T-cell (primary cell): Measurements from ENCODE around the gene KANSL1. TPM values are rescaled to one million over a fixed set of nuclear protein-coding genes. Genes with fewer than 3 reads are reported as not detected.

Experiments
- ATAC-seq, 4 experiments: fragments of 200-7000 bp in 3 of 4; fragments of 150-1000 bp in 1 of 4; cut with Tn5 transposase; replicated peaks in 1 of 4; 1 replicate in 3 of 4; 2 replicates in 1 of 4; pipeline ENCODE4 v1.10.0; 2021; ENCODE audit warnings: moderate library complexity in 3 of 4, mild to moderate bottlenecking in 2 of 4, moderate number of reproducible peaks in 1 of 4
- CTCF ChIA-PET, 2 donors: fragments of 300-600 bp; sonication (Branson Sonifier 250); formaldehyde crosslinking; loops; one replicate each; lab custom pipeline; 2022; ENCODE audit warnings: antibody characterized with exemption in 2 of 2; lab: Charles Lee
- POLR2A ChIA-PET, 2 donors: fragments of 300-600 bp; sonication (Branson Sonifier 250); formaldehyde crosslinking; loops; one replicate each; lab custom pipeline; 2022; ENCODE audit warnings: antibody characterized with exemption in 2 of 2; lab: Charles Lee
- DNase-seq, 35 experiments: peaks; one replicate each; pipeline versions ENCODE4 v3.0.0 to v3.0.0-alpha.2; 2013 to 2023
- H3K27ac ChIP-seq: one replicate; pipeline ENCODE4 v1.5.1; 2013; ENCODE audit warnings: low read length
- H3K27me3 ChIP-seq, 2 experiments: replicated peaks in 1 of 2; 1 replicate in 1 of 2; 2 replicates in 1 of 2; pipeline versions ENCODE4 v1.6.1 to v1.7.0; 2013; ENCODE audit warnings: low read length in 1 of 2, mixed read lengths in 1 of 2; ENCODE audit not compliant: control insufficient read depth in 2 of 2, insufficient read depth in 2 of 2; ENCODE audit errors: extremely low read depth in 1 of 2
- H3K36me3 ChIP-seq, 2 donors: 1 replicate in 1 of 2; 2 replicates in 1 of 2; pipeline versions ENCODE4 v1.6.1 to v1.7.0; 2013; ENCODE audit warnings: low read length in 1 of 2; ENCODE audit not compliant: control insufficient read depth in 2 of 2, insufficient read depth in 1 of 2; ENCODE audit errors: extremely low read depth in 1 of 2
- H3K4me1 ChIP-seq, 2 experiments: 1 replicate in 1 of 2; 2 replicates in 1 of 2; pipeline versions ENCODE4 v1.6.1 to v1.7.0; 2013; ENCODE audit warnings: low read length in 2 of 2, mixed read lengths in 1 of 2; ENCODE audit not compliant: insufficient read depth in 2 of 2, control insufficient read depth in 1 of 2; ENCODE audit errors: extremely low read depth in 1 of 2
- H3K4me3 ChIP-seq, 2 donors: 1 replicate in 1 of 2; 2 replicates in 1 of 2; pipeline versions ENCODE4 v1.5.1 to v1.7.0; 2013; ENCODE audit warnings: mild to moderate bottlenecking in 2 of 2, low read length in 1 of 2, moderate library complexity in 1 of 2; ENCODE audit not compliant: control insufficient read depth in 1 of 2; ENCODE audit errors: extremely low read depth in 1 of 2
- H3K9me3 ChIP-seq: 2 replicates; pipeline ENCODE4 v1.7.0; 2013
- H3K27ac Mint-ChIP-seq, 2 donors: one replicate each; pipeline ENCODE4 v1.8.0; 2020 to 2021; ENCODE audit warnings: mild to moderate bottlenecking in 2 of 2, mixed read lengths in 2 of 2
- H3K27me3 Mint-ChIP-seq, 2 donors: one replicate each; pipeline ENCODE4 v1.8.0; 2021 to 2022; ENCODE audit warnings: mixed read lengths in 2 of 2
- H3K36me3 Mint-ChIP-seq: one replicate; pipeline ENCODE4 v1.8.0; 2021; ENCODE audit warnings: mixed read lengths
- H3K4me1 Mint-ChIP-seq, 3 donors: one replicate each; pipeline ENCODE4 v1.8.0; 2020 to 2022; ENCODE audit warnings: mixed read lengths in 3 of 3, mild to moderate bottlenecking in 1 of 3
- H3K4me3 Mint-ChIP-seq, 3 donors: one replicate each; pipeline ENCODE4 v1.8.0; 2020 to 2022; ENCODE audit warnings: mild to moderate bottlenecking in 3 of 3, mixed read lengths in 3 of 3, moderate library complexity in 3 of 3
- H3K9me3 Mint-ChIP-seq, 3 donors: one replicate each; pipeline ENCODE4 v1.8.0; 2020 to 2022; ENCODE audit warnings: mixed read lengths in 3 of 3
- WGBS: methylation state at CpG from one replicate; pipeline ENCODE4 v1.1.5; 2013; ENCODE audit warnings: missing lambda C conversion rate; ENCODE audit not compliant: insufficient coverage; 5-methylcytosine and 5-hydroxymethylcytosine counted together
- total RNA-seq, 35 experiments: library from RNA in 6 of 35; stranded (reverse) in 6 of 35; fragments of 120-200 nt in 1 of 35; gene quantifications; one replicate each; pipeline versions ENCODE4 v1.2.1 to v1.2.4 and lab custom pipeline; 2013 to 2026

Gene KANSL1
- total RNA-seq, 5 donors from 2014 or later (not counting 1 experiment from before 2014, with no cell fraction given) = 113 to 301 (median 160) TPM

DNA sequence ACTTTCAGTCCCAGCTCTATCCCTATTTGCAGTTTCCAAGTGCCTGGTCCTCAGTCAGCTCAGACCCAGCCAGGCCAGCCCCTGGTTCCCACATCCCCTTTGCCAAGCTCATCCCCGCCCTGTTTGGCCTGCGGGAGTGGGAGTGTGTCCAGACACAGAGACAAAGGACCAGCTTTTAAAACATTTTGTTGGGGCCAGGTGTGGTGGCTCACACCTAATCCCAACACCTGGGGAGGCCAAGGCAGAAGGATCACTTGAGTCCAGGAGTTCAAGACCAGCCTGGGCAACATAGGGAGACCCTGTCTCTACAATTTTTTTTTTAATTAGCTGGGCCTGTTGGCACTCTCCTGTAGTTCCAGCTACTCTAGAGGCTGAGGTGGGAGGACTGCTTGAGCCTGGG lies 192.5 kb downstream of the KANSL1 start:
- Histone ChIP-seq H3K4me1 (peaks cover 0 to 6% of the 10 kb centered on the region in 2 experiments), H3K27me3 (peaks cover 0 to 9% of the 10 kb centered on the region in 2 experiments), H3K9me3 (no peaks in the 10 kb centered on the region), H3K4me3 (no peak overlapping the region), H3K36me3 (no peaks in the 10 kb centered on the region), H3K27ac (no peak overlapping the region)
- DNase-seq = no peak
- POLR2A ChIA-PET = no interaction called here
- Mint-ChIP-seq H3K27me3 (no peaks in the 10 kb centered on the region), H3K9me3 (no peaks in the 10 kb centered on the region), H3K27ac (no peak overlapping the region), H3K36me3 (no peaks in the 10 kb centered on the region), H3K4me1 (peaks cover 0 to 1% (median 0%) of the 10 kb centered on the region in 3 donors), H3K4me3 (no peak overlapping the region)
- CTCF ChIA-PET = interaction anchor here in 1 of 2 donors (1.0 to 1.8 kb wide), 2 partner anchors 43 to 212 kb away, joined by 3 to 6 read pairs; no protein-coding TSS in a partner anchor
- WGBS = 100% methylated on average over 2 of the region's 2 CpGs
- ATAC-seq = no peak

DNA sequence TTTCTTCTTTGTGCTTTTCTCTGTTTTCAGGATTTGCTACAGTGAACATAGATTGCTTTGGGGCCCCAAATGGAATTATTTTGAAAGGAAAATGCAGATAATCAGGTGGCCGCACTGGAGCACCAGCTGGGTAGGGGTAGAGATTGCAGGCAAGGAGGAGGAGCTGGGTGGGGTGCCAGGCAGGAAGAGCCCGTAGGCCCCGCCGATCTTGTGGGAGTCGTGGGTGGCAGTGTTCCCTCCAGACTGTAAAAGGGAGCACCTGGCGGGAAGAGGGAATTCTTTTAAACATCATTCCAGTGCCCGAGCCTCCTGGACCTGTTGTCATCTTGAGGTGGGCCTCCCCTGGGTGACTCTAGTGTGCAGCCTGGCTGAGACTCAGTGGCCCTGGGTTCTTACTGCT lies 192.9 kb downstream of the KANSL1 start:
- DNase-seq = no peak
- Histone ChIP-seq H3K4me3 (no peak overlapping the region), H3K9me3 (no peaks in the 10 kb centered on the region), H3K27ac (no peak overlapping the region), H3K36me3 (no peaks in the 10 kb centered on the region), H3K4me1 (peaks cover 0 to 6% of the 10 kb centered on the region in 2 experiments), H3K27me3 (peaks cover 0 to 6% of the 10 kb centered on the region in 2 experiments)
- Mint-ChIP-seq H3K4me1 (peaks cover 0 to 1% (median 0%) of the 10 kb centered on the region in 3 donors), H3K4me3 (no peak overlapping the region), H3K27me3 (no peaks in the 10 kb centered on the region), H3K9me3 (no peaks in the 10 kb centered on the region), H3K27ac (no peak overlapping the region), H3K36me3 (no peaks in the 10 kb centered on the region)
- ChIA-PET POLR2A (no interaction called here), CTCF (interaction anchor here in 1 of 2 donors (1.0 kb wide), 1 partner anchor 213 kb away, joined by 3 read pairs; no protein-coding TSS in a partner anchor)
- ATAC-seq = no peak
- 80% methylated on average over 3 of the region's 7 CpGs for WGBS

DNA sequence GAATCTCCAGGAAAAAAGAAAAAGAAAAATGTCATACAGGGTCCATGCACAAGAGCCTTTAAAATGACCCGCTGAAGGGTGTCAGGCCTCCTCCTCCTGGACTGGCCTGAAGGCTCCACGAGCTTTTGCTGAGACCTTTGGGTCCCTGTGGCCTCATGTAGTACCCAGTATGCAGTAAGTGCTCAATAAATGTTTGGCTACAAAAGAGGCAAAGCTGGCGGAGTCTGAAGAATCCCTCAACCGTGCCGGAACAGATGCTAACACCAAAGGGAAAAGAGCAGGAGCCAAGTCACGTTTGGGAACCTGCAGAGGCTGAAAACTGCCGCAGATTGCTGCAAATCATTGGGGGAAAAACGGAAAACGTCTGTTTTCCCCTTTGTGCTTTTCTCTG lies 193.3 kb downstream of the KANSL1 start:
- CTCF ChIA-PET = interaction anchor here in 1 of 2 donors (1.0 kb wide), 1 partner anchor 213 kb away, joined by 3 read pairs; no protein-coding TSS in a partner anchor
- ATAC-seq = no peak
- no peak overlapping the region for H3K27ac Mint-ChIP-seq

DNA sequence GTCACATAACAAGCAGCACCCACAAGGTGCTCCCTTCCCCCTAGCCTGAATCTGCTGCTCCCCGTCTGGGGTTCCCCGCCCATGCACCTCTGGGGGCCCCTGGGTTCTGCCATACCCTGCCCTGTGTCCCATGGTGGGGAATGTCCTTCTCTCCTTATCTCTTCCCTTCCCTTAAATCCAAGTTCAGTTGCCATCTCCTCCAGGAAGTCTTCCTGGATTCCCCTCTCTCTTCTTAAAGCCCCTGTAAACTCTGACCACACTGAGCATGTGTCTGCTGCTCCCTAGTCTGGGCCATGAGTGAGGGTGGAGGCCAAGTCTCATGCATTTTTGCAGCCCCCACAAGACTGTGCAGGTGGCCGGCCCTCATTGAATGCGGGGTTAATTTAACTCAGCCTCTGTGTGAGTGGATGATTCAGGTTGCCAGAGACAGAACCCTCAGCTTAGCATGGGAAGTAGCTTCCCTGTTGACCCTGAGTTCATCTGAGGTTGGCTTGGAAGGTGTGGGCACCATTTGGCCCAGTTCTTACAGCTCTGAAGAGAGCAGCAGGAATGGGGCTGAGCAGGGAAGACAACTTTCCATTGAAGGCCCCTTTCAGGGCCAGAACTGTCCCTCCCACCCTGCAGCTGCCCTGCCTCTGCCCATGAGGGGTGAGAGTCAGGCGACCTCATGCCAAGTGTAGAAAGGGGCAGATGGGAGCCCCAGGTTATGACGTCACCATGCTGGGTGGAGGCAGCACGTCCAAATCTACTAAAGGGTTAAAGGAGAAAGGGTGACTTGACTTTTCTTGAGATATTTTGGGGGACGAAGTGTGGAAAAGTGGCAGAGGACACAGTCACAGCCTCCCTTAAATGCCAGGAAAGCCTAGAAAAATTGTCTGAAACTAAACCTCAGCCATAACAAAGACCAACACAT lies 194.0 kb downstream of the KANSL1 start, which contains the start of gene STH:
STH (plus strand) TSS at position 264 of the 913 bp plus-strand sequence; CDS start at position 294, 30 bp downstream.
- H3K9me3 Mint-ChIP-seq = no peaks in the 10 kb centered on the region
- Histone ChIP-seq H3K4me3 (no peak within 1 kb of the TSS), H3K36me3 (no peaks in the 10 kb centered on the region), H3K27me3 (peaks cover 0 to 6% of the 10 kb centered on the region in 2 experiments), H3K9me3 (no peaks in the 10 kb centered on the region), H3K4me1 (peaks cover 0 to 6% of the 10 kb centered on the region in 2 experiments), H3K27ac (no peak within 1 kb of the TSS)
- POLR2A ChIA-PET = no interaction called here
- DNase-seq (no peak), ATAC-seq (no peak)
- H3K36me3 Mint-ChIP-seq = no peaks in the 10 kb centered on the region
- no peak within 1 kb of the TSS for H3K27ac Mint-ChIP-seq
- no peak within 1 kb of the TSS for H3K4me3 Mint-ChIP-seq
- CTCF ChIA-PET = interaction anchor here in 1 of 2 donors (0.6 to 1.1 kb wide), 2 partner anchors 72 to 207 kb away, joined by 3 to 9 read pairs; no protein-coding TSS in a partner anchor
- H3K4me1 Mint-ChIP-seq = peaks cover 0 to 1% (median 0%) of the 10 kb centered on the region in 3 donors
- 89% methylated on average over 2 of the region's 8 CpGs for WGBS
- H3K27me3 Mint-ChIP-seq = no peaks in the 10 kb centered on the region

More for the DNA sequence above, 193.3 kb downstream of the KANSL1 start:
- no peaks in the 10 kb centered on the region for H3K9me3 Mint-ChIP-seq
- H3K27me3 ChIP-seq = peaks cover 0 to 6% of the 10 kb centered on the region in 2 experiments
- H3K27ac ChIP-seq = no peak overlapping the region
- no peaks in the 10 kb centered on the region for H3K36me3 Mint-ChIP-seq
- 77% methylated on average over 9 of the region's 9 CpGs for WGBS
- H3K9me3 ChIP-seq = no peaks in the 10 kb centered on the region
- POLR2A ChIA-PET = no interaction called here
- H3K4me1 ChIP-seq = peaks cover 0 to 6% of the 10 kb centered on the region in 2 experiments
- no peak overlapping the region for H3K4me3 ChIP-seq
- peaks cover 0 to 1% (median 0%) of the 10 kb centered on the region in 3 donors for H3K4me1 Mint-ChIP-seq
- no peak overlapping the region for H3K4me3 Mint-ChIP-seq
- DNase-seq = no peak
- H3K36me3 ChIP-seq = no peaks in the 10 kb centered on the region
- no peaks in the 10 kb centered on the region for H3K27me3 Mint-ChIP-seq

DNA sequence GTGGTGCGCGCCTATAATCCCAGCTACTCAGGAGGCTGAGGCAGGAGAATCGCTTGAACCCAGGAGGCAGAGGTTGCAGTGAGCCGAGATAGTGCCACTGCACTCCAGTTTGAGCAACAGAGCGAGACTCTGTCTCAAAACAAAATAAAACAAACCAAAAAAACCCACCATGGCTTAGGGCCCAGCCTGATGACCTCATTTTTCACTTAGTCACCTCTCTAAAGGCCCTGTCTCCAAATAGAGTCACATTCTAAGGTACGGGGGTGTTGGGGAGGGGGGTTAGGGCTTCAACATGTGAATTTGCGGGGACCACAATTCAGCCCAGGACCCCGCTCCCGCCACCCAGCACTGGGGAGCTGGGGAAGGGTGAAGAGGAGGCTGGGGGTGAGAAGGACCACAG lies 195.6 kb downstream of the KANSL1 start:
- Histone ChIP-seq H3K9me3 (no peaks in the 10 kb centered on the region), H3K36me3 (no peaks in the 10 kb centered on the region), H3K4me1 (peaks cover 0 to 1% of the 10 kb centered on the region in 2 experiments), H3K27ac (no peak overlapping the region), H3K27me3 (peaks cover 0 to 6% of the 10 kb centered on the region in 2 experiments), H3K4me3 (no peak overlapping the region)
- DNase-seq (no peak), ATAC-seq (no peak)
- Mint-ChIP-seq H3K27me3 (no peaks in the 10 kb centered on the region), H3K36me3 (no peaks in the 10 kb centered on the region), H3K4me3 (no peak overlapping the region), H3K9me3 (no peaks in the 10 kb centered on the region), H3K27ac (no peak overlapping the region), H3K4me1 (no peaks in the 10 kb centered on the region)
- ChIA-PET POLR2A (no interaction called here), CTCF (interaction anchor here in 1 of 2 donors (1.1 kb wide), 1 partner anchor 73 kb away, joined by 3 read pairs; no protein-coding TSS in a partner anchor)
- 95% methylated on average over 7 of the region's 9 CpGs for WGBS

DNA sequence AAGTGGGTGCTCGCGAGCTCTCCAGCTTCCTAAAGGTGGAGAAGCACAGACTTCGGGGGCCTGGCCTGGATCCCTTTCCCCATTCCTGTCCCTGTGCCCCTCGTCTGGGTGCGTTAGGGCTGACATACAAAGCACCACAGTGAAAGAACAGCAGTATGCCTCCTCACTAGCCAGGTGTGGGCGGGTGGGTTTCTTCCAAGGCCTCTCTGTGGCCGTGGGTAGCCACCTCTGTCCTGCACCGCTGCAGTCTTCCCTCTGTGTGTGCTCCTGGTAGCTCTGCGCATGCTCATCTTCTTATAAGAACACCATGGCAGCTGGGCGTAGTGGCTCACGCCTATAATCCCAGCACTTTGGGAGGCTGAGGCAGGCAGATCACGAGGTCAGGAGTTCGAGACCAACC lies 196.1 kb downstream of the KANSL1 start:
- H3K9me3 Mint-ChIP-seq = no peaks in the 10 kb centered on the region
- ATAC-seq (no peak), DNase-seq (no peak)
- WGBS = 90% methylated on average over 9 of the region's 13 CpGs
- POLR2A ChIA-PET = no interaction called here
- H3K27ac Mint-ChIP-seq = no peak overlapping the region
- no peaks in the 10 kb centered on the region for H3K9me3 ChIP-seq
- H3K4me3 ChIP-seq = no peak overlapping the region
- no peaks in the 10 kb centered on the region for H3K4me1 Mint-ChIP-seq
- H3K27ac ChIP-seq = no peak overlapping the region
- no peaks in the 10 kb centered on the region for H3K36me3 Mint-ChIP-seq
- no peaks in the 10 kb centered on the region for H3K27me3 Mint-ChIP-seq
- CTCF ChIA-PET = no interaction called here
- H3K27me3 ChIP-seq = peaks cover 0 to 8% of the 10 kb centered on the region in 2 experiments
- H3K4me1 ChIP-seq = no peaks in the 10 kb centered on the region
- no peaks in the 10 kb centered on the region for H3K36me3 ChIP-seq
- H3K4me3 Mint-ChIP-seq = no peak overlapping the region
